Ecto neural progenitor cell (in vitro differentiated cells): ENCODE results near the gene ZNRF1.

Experiments used
- DNase-seq: peaks from one replicate; pipeline ENCODE4 v3.0.0-alpha.2; 2018; ENCODE audit warnings: low spot score

ZNRF1 gene

DNA sequence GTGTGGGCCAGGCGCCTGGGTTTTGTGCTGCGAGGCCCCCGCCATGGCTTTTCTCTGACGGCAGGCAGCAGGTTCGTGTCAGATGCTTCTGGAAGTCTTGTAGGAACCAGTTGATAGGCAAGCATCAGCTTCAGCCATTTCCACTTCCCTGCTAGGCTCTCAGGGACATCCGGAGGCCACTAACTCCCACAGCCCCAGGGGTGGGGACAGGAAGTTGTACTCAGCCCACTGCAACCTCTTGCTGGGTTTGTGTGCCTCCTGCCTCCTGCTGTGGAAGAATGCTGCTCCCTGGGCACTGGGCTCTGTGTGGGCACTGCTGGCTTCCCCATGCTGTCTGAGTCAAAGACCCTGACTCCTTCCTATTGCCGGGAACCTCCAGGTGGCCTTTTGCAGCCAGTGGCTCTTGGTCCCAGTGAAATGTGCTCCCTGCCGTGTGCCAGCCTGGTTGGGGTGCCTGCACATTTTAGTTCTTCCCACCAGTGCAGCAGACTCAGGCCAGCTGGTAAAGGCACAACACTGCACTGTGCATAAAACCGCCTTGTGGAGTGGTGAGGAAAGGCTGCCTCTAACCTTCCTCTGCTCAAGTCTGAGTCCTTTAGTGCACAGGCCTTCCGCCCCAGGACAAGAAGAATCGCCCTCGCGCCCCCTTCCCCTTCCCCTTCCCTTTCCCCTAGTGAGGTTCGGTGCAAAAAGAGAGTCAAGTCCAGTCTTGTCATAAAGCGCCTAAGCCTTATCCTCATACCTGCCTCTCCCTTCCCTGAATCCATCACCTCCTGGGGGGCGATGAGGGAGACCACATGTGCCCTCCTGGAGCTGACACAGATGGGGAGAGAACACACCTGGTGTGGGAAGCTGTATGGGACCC is 101.1 kb downstream of the ZNRF1 start:
- DNase-seq: no peak

DNA sequence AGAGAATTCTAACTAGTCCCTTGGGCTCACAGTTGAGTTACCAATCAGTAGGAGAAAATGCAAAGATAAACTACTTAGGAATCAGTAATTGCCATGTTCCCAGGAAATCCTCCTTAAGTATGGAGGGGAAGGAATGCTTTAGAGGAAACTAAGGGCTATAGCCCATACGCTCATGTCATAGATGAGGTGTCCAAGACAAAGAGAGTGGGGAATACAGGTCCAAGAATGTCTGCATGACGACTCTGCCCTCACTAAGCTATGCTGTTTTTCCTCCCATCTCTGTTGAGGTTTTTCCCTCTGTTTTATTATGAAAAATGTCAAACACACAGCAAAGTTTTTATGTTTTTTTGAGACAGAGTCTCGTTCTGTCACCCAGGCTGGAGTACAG is 101.8 kb downstream of the ZNRF1 start:
- no peak for DNase-seq

DNA sequence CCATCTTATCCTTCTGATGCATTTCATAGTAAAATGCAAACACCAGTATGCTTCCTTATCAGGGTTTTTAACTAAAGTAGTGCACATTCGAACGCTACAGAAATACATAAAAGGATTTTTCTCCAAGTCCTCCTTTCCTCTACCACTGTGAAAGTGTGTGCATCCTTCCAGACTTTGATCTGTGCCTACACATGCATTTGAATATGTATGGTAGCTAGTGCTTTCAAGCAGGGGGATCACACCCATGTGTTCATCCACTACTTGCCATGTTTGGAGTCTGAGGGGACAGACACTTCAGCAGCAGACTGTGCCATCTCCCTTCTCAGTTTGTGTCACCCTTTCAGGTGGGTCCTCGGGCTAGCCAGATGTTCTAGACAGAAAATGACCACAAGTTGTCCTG is 102.8 kb downstream of the ZNRF1 start:
- DNase-seq: no peak

DNA sequence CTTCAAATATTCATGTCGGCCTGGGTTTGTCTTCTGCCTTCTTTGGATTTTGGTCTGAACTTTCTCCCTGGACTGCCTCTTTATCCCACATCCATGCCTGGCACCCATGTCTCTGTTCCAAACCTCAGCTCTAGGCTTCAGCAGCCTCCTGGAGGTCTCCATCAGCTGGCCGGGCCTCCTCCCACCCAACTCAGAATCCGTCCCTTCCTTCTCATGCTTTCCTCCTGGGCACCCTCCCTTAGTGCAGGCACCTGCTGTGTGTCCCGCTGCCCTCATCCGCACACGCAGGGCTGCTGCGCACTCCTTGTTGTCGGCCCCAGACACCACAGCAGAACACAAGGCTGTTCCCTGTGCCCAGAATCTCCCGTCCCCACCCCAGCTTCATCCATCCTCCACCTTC is 103.8 kb downstream of the ZNRF1 start:
- DNase-seq: no peak

DNA sequence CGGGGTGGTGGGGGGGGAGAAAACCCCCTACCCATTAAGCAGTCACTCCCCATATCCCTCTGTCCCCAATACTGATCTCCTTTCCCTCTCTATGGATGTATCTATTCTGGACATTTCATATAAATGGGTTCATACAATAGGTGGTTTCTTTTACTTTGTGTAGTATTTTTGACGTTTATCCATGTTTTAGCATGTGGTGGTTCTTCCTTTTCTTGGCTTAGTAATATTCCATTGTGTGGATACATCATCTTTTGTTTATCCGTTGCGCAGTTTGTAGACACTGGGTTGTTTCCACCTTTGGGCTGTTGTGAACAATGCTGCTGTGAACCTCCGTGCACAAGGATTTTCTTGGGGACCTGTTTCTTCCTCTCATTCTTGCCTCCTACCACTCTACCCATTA is 105.2 kb downstream of the ZNRF1 start:
- no peak for DNase-seq

DNA sequence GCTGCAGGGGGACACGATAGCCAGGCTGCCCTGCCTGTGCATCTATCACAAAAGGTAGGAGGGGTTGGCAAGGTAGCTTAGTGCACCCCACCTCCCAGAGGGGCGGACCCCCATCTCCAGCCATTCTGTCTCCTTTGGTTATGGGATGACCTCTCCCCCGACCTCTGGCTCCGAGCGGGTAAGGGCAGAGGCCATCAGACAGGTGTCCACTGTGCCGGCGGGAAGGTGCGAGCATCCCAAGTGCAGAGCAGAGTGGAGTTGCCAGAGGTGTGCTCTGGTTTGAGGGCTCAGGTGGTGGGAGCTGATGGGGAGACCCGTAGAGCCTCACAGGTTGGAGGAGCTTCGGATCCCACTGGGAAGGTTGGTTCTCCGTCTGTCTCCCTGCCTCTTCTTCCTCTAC is 106.0 kb downstream of the ZNRF1 start:
- no peak for DNase-seq

DNA sequence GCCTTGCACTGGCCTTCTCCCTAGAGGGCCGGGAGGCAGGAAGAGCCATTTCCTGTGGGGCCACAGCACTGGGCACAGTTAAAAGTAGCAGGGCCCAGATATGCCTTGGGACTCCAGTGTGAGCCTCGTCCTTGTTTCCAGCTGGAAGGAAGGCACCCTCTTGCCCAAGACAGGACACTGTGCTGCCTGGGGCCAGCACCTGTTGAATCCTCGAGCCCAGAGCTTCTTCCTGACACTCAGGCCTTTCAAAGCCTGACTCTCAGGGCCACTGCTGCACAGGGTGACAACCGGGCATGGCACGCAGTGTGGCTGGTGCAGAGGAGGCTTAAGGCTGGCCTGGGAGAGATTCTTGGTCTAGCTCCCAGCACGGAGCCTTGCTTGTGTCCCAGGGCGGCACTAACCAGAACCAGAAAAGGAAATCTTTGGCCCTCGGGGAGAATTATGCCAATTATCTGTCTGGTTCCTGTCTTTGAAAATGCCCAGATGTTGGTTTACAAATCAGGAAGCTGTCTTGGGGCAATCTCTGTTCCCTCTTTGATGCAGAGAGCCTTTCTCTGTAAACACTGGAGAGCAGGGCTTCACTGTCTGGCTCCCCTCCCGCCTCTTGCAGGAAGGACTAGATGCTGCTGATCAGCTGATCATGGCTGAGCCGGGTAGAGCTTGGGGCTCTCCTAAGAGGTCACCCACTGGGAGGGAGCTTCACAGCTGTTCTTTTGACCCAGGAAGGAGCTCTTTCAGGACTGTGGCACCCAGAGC is 106.7 kb downstream of the ZNRF1 start:
- DNase-seq: no peak

DNA sequence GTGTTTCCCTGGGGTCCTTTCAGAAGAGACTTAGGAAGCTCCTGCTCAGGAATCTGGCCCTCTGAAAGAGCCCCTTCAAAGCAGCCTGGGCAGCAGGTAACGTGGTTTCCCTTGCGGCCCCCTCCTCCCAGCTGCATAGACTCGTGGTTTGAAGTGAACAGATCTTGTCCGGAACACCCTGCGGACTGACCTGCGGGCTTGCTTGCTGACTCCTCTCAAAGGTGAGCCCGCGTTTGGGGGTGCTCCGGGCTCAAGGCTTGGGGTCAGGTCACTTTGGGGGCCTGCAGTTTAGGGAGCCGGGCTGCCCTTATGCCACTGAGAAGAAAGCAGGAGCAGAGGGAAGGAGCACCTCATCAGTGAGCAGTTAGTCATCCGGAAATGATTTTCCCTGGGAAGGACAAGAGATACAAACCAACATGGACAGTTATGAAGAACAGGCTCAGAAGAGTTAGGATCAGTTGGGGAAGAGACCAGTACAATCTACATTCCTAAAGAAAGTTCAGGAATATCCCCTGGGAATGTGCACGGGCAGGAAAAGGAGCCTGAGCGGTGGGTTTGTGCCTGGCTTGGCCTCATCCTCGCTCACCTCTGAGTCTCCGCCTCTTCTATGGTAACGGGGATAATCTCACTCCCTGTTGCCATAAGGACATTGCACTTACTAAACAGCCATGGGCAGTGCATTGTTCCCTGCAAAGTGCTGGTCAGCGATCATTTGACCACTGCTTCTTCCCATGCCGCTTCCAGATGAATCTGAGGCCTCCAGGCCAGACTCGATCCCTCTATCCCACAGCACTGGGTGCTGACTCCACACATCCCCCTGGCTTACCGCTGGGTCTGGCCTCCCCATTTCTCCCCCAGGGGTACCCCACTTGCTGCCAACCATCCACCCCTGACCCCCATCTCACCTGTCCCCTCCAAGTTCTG is 107.8 kb downstream of the ZNRF1 start:
- DNase-seq: no peak

DNA sequence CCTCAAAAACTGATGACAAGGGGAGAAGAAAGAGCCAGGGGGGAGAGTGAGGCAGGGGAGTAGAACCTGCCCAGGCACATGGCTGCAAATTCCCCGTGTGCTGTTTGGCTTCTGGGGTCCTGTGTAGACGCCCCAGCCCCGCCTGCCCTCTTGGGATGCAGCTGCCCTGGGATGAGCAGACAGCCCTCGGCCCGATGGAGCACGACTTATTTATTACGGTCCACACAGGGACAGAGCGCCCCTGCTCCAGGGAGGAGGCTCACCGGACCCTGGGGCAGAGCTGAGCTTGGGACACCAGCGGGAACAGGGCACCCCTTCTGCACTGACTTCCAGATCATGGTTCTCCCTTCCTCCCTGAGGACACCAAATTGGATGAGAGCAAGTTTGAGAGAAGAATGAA is 108.7 kb downstream of the ZNRF1 start:
- DNase-seq: no peak

DNA sequence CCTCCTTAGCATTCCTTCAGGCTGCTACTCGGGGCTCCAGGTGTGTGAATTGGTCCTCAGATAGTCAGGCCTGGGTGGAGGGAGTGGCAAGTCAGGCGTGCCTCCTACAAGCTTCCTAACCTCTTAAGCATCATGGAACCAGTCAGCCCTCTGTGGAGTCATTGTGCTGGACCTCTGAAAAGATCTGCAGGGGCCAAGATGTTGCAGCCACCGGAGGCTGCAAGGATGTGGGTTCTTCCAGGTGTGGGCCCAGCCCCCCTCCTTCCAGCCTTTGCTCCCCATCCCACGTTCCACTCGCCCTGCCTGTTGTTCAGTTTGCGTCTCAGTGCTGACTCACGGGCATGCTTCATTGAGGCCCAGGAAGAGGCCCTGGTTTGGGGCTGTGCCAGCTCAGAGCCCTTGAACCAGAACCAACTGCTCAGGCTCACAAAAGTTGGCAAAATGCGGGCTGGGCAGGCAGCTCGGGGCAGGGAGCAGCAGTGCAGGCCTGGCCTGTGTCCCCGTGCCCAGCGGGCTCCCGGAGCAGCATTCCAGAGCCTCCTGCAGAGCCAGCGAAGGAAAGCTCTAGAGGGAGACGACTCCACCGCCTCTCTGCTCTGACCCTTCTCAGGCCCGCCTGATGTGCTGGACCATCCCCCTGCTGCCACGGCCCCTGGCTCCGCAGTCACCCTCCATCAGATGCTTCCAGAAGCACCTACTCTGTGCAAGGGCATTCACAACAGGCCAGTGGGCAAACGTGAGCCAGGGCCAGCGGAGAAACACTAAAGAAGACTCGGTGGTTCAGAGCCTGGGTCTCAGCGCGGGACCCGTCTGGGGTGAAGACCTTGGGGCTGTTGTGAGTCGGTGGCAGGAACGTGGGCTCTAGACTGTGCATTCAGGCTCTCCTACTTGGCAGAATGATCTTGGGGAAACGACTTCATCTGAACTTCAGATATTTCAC is 110.2 kb downstream of the ZNRF1 start:
- no peak for DNase-seq

DNA sequence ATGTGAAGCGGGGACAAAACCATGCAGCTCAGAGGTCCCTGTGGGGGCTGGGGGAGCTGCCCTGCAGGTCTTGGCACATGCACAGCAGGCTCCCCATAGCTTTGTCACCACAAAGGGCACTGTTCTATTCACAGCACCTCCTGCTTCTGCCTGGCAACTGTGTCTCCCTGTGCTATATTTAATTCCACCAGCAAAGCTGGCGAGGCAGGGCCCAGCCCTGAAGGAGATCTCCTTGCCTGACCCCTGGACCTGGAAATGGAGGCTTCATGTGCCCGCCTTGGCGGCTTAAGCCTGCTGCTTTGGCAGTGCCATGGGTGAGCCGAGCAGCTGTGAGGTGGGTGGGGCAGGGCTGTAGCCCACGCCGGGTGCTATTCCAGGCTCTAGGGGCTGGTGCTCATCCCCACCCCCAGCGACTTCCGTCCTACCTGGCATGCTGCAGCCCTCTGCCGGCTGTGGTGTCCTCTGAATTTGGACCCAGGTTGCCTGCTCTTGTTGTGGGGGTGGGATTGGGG is 111.0 kb downstream of the ZNRF1 start:
- DNase-seq: no peak

DNA sequence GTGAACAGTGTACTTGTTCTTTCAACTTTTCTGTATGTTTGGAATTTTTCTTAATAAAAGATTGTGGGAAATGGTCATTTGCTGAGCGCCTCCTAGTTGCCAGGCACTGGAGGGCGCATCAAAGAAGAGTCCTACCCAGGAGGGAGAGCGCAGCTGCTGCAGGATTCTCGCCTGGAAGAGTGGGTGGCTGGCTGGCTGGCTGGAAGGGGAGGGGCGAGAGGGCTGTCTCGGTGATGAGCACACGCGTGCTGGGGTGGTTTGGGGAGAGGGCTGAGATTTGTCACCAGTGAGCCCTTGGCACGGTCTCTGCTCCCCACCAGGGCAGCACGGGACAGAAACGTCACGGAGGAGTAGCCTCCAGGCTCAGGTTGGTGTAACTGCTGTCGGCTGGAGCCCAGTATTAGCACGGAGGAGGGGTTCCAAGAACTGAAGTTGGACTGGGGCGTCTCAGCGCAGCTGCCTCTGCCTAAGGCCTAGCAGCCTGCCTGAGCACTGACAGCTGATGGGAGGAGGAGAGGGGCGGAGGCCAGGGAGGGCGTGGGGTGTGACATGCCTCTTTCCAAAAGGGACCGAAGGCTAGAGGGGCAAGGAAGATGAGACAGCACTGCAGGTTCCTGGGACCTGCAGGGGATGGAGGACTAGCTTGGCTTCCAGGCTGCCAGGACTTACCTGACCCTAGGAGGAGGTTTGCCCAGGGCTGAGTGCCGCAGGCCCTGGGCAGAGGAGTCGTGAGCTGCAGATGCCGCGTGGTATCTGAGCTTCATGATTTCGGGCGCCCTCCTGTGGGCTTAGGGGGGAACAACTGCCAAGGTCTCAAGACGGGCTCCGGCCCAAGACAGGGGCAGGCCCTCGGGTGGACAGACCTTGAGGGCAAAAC is 112.1 kb downstream of the ZNRF1 start:
- DNase-seq: peak; percentile 88

DNA sequence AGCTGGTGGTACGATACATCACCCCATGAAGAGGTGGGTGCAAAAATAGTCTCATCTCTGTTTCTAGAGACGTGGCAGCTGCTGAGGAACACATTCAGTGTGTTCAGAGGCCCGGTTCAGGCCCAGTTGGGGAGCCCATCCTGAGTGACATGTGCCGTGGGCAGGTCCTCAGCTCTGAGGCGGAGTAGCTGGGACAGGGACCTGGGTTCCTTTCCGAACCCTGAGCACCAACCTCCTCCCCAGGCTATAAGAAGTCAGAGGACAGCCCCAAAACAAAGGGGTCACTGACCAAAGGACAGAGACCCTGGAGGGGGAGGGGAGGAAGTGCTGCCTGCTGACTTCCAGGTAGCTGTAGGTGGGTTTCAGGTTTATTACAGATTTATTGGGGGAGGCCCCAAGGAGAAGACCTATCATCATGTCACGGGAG is 112.7 kb downstream of the ZNRF1 start:
- no peak for DNase-seq

DNA sequence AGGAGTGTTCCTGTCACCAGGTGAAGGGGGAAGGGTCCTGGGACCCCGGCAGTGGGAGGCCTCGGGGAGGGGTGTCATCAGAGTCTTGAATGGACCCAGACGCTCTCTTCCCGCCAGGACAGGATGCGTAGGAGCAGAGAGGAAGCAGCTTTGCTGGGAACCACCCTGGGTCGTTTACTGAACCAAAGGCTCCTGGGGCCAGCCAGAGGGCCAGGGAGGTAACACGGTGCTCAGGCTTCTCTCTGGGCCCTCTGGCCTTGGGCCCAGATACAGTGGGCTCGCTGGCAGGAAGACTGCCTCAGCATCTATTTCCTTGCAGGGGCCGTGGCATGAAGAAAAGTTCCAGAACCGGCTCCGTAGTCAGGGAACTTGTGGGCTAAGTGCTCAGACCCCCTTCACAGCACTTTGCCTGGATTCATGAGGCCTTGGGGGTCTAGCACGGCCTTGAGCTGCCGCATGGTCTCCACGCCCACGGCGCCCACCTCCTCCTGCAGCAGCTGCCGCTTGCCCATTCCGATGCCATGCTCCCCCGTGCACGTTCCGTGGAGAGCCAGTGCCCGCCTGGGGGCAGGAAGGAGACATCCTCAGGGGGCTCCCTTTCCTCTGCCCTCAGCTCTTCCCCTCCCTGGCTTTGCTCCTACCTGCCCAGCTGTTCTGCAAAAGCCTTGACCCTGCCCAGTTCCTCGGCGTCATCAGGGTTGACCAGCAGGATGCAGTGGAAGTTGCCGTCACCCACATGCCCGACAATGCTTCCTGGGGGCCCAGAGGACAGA is 113.3 kb downstream of the ZNRF1 start:
- DNase-seq: no peak

DNA sequence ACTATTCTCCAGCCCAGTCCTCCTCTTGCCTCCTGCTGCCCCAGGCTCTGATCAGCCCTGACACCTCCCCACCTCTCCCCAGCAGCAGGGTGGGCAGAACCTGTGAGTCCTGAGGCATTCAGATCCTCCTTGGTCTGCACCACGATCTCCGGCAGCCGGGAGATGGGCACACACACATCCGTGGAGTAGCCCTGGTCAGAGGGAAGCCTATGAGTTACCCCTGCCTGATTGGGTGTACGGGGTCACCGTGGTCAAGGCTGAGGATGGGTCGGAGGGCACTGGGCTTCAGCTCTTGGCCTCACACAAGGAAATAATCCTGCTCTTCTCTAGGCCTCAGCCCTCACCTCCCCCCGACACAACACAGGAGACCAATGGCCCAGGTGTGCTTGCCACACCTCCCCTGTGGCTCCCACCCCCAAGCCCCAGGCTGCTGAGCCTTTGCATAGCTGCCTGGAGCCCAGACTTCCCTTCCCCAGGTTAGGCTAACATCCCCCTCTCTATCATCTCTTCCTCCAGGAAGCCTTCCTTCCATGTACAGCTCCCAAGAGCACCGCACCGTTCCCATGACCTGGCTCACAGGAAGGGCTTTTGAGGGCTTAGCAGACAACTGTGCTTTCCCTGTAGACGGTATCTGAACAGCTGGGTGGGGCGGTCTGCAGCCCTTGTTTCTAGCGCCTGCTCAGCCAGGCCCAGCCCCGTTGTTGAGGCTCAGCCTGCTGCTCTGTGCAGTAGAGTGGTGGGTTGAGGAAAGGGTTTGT is 114.1 kb downstream of the ZNRF1 start:
- no peak for DNase-seq

DNA sequence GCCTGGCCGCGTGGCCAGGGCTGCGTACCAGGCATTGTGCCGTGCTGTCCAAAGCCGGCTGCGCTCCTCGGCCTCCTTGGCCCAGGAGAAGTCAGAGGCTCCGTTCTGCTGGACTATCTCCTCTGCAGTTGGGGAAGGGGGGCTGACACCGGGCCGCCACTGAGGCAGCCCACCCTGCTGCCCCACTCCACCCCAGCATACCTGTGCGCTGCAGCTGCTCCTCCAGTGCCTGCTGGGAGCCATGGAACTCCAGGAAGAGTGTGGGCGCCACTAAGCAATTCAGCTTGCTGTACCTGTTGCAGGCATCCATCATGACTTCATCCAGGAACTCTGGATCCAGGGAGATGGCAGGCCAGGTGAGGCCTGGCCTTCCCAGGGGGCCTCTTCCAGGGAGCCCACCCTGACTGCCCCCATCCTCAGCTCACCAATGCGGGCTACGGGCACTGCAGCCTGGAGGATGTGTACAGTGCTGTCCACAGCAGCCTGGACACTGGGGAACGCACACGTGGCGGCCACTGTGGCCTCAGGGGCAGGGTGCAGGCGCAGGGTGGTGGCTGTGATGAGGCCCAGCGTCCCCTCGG is 114.8 kb downstream of the ZNRF1 start:
- no peak for DNase-seq

DNA sequence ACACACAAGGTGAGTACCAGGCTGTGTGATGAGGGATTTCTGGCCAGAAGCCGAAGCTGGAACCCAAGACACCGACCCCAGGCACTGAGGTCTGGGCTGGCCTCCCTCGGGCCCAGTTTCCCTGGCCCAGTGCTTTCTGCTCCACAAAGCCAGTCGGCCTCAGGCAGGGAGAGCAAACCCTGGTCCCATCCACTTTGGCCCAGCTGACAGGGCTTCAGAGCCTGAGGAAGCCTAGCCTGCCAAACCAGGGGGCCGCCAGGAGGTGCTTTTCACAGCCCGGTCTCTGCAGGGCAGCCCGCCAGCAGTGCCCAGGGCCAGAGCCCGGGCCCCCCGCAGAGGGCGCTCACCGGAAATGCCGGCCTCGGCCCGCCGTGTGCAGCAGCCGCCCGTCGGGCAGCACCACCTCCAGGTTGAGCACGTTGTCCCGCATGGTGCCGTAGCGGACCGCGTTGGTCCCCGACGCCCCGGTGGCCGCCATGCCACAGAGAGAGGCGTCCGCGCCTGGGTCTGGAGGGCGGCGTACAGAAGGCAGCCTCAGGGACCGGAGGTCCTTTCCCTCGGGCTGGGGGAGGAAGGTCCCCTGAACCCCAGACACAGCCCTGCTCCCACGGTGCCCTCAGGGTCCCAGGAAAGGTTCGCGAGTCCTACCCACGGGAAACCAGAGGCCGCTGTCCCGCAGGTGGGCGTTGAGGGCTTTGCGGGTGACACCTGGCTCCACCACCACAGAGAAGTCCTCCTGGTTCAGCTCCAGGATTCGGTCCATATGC is 115.5 kb downstream of the ZNRF1 start:
- DNase-seq: no peak
